ENCODE data around the gene CDH11.
A peak's percentile ranks its signal among the peaks of the same experiment; 100 is the strongest.

CDH11 gene, protein sequence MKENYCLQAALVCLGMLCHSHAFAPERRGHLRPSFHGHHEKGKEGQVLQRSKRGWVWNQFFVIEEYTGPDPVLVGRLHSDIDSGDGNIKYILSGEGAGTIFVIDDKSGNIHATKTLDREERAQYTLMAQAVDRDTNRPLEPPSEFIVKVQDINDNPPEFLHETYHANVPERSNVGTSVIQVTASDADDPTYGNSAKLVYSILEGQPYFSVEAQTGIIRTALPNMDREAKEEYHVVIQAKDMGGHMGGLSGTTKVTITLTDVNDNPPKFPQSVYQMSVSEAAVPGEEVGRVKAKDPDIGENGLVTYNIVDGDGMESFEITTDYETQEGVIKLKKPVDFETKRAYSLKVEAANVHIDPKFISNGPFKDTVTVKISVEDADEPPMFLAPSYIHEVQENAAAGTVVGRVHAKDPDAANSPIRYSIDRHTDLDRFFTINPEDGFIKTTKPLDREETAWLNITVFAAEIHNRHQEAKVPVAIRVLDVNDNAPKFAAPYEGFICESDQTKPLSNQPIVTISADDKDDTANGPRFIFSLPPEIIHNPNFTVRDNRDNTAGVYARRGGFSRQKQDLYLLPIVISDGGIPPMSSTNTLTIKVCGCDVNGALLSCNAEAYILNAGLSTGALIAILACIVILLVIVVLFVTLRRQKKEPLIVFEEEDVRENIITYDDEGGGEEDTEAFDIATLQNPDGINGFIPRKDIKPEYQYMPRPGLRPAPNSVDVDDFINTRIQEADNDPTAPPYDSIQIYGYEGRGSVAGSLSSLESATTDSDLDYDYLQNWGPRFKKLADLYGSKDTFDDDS

DNA sequence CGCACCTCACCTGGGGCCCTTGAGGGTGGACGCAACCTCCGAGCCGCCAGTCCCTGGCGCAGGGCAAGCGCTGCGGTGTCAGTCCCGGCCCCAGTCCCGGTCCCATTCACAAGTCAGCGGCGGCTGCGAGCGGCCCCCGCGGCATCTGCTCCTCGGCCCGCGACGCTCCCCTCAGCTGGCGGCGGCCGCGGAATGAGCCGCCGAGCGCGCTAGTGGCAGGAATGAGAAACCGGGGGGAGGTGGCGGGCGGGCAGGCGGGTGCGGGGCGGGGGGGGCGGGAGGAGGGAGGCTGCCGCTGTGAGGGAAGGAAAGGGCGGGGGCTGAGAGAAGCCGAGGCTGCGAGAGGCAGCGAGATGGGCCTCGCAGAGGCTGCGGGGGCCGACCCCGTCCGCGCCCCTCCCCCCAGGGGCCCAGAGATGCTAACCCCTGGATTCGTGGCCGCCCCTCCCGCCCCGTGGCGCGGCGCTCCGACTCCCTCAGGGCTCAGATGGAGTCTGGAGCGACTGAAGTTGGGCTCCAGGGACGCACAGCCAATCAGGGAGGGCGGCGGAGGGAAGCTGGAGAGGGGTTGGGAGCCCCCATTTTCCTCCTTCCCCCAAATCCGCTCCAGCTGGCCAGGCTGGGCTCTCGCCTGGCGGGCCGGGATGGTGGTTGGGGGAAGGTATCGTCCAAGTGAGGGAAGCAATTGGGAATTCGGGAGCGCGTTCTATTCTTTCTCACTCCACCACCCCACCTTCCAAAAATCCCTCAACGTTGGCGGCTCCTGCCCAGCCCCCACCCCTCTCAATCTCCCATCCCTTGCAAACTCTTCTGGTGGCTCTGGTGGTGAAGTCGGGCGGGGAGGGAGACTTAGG is at the start of gene CDH11:
CDH11 (minus strand) TSS at position 194 of the 854 bp plus-strand sequence. CDS start 117,194 bp downstream, outside the sequence.
- DNase-seq = no peak

- no peak for DNase-seq
Measured at GRCh38 chr16:65154321-65154720, 32.5 kb upstream of the CDH11 start.

GRCh38 chr16:65153365-65154105 is 31.7 kb upstream of the CDH11 start:
- DNase-seq = no peak

- no peak for DNase-seq
Measured at GRCh38 chr16:65148804-65149203, 26.9 kb upstream of the CDH11 start.

- no peak for DNase-seq
Measured at GRCh38 chr16:65142276-65142675, 20.4 kb upstream of the CDH11 start.

DNA sequence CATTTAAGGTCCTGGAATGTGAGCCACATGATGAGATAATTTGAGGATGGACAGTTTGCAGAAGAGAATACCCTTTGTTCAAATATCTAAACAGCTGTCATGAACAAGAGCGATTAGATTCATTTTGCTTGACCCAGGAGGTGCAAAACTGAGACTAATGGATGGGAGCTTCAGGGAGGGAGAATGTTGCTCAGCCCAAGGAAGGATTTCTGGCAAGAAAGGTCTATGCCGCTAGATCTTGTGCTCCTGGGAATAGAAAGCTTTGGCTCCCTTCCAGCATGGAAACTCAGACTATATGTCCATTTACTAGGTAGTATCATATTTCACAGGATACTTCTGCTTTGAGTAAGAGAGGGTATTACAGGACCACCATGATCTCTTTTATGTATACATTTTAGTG is 14.8 kb upstream of the CDH11 start:
- no peak for DNase-seq

DNA sequence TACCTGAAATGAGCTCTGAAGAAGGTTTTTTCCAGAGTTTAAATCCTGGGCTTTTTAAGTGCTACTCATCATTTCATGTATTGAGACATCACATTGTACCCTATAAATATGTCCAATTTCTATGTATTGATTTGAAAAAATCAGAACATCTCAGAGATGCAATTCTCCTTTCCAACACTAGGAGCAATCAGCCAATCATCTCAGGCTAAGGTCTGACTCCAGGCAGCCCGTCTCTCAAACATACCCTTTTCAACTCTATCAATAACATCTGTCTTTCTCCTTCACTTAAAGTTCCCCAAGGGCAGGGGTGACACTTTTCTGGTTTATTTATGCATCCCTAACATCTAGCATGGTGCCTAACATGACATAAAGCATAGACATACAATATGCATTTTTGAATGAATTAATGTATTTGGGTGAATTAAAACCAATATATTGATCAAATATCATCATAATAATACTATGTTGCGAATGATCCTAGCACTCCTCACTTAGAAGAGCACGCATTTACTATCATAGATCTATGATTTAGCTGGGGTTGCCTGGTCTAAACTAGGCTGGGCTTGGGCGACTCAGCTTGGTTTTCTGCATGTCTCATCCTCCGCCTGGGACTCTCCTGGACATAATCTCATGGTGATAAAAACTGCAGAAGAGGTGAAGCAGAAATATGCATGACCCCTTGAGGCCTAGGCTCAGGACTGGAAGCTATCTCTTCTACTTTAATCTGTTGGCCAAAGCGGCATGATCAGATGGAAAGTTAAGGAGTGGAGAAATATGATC is 5.2 kb upstream of the CDH11 start:
- DNase-seq = no peak

GRCh38 chr16:65125871-65126270 is 4.0 kb upstream of the CDH11 start:
- DNase-seq = no peak

- no peak for DNase-seq
Measured at GRCh38 chr16:65125322-65125721, 3.5 kb upstream of the CDH11 start.

DNA sequence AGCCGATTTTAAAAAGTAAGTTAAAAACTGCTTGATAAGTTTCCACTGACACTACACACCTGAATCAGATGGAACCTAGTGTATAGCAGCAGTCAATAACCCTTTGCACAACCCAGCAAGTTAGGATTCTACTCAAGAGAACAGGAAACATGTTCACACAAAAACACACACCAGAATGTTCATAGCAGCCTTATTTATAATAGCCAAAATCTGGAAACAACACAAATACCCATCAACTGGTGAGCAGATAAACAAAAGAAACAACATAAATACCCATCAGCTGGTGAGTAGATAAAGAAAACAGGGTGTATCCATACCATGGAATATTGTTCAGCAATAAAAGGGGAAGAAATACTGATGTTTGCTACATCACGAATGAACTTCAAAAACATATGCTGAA is 2.7 kb upstream of the CDH11 start:
- DNase-seq = no peak

DNA sequence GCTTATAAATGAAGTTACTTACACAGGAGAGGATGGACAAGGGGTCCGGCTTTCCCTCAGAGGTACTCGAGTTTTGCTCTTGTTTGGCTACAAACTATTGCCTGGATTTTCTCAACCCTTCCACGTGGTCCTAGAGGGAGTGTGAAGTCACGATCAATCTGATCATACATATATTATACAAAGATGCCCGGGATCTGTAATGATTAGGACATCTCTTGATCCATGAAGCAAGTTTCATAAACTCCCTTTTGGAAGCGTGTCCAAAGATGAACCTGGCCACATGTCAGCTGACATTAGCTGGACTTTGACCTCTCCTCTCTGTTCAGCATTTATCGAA is 2.3 kb upstream of the CDH11 start:
- no peak for DNase-seq

- DNase-seq = no peak
Measured at GRCh38 chr16:65123396-65124211, 1.7 kb upstream of the CDH11 start.

- DNase-seq = no peak
Measured at GRCh38 chr16:65122724-65123395, 997 bp upstream of the CDH11 start.

GRCh38 chr16:65120831-65121721 is 787 bp downstream of the CDH11 start:
- DNase-seq = no peak

GRCh38 chr16:65120461-65120830 is 1.4 kb downstream of the CDH11 start:
- DNase-seq = no peak

DNA sequence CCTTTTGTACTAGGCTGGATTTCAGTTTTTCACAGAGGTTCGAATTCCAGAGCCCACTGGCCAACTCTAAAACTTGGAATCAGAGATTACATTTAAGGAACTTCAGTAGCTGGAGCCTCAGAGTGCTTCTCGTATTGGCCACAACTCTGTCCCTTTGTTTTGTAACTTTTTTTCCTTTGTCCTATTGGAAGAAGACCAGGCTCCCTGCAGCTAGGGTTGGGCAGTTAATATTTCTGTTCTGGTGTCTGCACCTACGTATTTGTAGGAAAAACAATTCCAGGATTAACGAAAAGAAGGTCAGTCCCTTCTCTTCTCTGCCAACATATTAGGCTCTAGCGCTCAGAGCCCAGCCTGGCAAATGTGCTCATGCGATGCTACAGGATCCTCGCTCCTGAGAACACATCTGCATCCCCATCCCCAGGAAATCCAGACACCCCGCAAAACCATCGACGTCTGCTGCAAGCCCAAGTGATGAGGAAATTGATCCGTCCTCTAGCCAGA is 1.9 kb downstream of the CDH11 start:
- DNase-seq = no peak

DNA sequence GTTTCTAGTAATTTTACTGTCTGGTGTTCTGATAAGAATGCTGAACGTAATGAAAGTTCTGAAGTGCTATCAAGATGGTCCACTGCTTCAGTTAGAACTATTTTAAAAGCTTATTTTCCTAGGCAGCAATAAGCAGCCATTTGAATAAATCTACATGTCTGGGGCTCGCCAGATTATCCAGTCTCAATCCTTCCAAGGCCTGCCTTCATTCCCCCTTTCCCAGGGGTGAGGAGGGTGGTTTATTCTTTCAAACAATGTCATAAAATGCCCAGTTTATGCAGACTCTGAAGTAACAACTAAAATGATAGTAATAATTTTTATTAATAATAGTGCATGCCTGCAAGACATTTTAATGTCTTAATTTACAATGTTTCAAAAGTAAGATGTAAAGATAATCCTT is 2.4 kb downstream of the CDH11 start:
- DNase-seq = no peak

GRCh38 chr16:65118871-65119270 is 3.0 kb downstream of the CDH11 start:
- DNase-seq = no peak

DNA sequence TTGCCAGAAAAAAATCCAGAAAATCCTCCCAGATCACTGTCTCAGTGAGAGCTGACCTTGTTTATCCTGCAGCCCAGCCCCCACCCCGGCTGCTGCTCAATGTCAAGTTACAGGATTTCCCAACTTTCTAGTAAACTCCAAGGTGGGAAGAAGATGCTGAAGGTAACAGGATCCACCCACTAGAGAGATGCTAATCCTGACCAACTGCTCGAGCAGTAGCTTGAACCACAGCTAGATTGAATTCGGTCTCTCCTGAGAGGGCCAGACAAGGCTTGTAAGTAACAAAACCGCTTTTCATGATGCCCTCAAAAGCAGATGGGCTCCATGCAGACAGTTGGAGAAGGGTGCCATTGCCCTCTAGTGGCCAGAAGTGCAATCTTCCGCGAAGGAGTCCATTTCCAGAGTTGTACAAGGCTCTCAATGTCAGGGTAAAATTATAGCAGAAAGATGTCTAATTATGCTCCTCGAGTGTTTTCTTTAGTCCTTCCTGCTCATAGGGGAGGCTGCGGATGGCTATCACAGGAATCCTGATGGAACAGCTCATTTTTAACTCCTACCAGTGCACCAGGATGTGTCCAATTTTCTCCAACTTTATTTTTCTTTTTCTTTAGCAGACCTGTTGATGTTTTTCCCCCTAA is 3.9 kb downstream of the CDH11 start:
- DNase-seq = peak; percentile 1

All from activated T-cell treated with anti-CD3 and anti-CD28 coated beads for 4 hours (primary cell).